Activated CD8-positive, alpha-beta memory T cell treated with anti-CD3 and anti-CD28 coated beads for 4 hours (primary cell): Measurements from ENCODE around the gene GABRB1.

Source experiments
- DNase-seq, 2 donors: peaks; one replicate each; pipeline ENCODE4 v3.0.0-alpha.2; 2020; ENCODE audit warnings: low read depth in 2 of 2

The GABRB1 gene

DNA sequence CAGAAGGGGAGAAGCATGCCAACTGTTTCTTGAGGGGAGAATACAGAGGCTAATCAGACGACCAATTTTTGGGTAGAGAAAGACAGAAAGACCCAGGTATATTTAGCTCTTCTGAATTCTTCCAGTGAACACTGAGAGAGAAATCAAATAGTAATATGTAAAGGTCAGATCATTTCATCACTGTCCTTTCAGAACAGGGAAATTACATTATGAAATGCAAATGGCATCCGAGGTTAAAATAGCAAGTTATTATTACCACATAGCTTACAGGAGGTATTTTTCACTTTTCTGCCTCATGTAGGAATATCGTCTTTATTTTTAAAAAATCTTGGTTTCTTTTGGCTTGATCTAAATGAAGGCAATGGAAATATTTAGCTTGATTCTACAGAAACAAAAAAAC, 18.0 kb downstream of the GABRB1 start:
- DNase-seq: no peak

DNA sequence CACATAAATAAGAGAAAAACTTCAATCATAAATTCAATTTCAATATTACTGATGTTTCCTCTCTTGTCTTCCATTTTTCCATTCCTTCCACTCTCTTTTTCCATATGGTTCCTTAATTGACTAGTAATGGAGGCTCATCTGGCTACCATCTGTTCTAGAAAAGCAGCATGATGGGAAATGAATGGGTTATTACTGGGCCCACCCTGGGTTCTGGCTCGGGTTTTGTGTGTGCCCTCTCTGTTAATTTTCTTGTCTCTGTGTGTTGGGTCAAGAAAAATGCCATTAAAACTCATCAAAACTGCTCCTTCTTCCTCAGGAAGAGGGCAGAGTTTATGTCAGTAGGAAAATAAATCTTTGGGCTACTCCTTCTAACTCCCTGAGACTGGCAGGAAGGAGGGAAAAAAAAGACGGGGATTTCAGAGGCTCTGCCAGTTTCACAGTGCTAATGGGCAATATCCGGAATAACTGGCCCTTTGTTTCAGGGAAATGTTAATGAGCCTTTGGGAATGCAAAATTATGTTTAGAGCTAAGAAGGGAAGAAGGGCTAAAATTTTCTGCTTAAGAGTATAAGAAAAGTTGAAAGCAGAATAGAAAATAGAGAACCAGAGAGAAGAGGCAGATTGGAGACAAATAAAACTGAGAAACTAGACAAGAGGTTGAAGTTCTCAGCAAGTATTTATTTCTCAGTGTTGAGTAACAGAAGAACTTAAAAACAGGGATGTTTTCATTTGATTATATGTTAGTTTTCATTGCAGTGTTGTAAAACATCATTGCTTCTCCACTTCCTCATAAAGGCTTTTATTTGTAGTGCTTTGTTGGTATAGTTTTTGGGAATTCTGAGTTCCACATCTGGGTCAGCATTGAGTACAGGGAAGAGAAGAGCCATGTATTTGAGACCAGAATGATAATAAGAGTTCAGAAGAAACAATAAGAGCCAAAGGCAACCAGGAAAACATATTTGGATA, 19.7 kb downstream of the GABRB1 start:
- no peak for DNase-seq

DNA sequence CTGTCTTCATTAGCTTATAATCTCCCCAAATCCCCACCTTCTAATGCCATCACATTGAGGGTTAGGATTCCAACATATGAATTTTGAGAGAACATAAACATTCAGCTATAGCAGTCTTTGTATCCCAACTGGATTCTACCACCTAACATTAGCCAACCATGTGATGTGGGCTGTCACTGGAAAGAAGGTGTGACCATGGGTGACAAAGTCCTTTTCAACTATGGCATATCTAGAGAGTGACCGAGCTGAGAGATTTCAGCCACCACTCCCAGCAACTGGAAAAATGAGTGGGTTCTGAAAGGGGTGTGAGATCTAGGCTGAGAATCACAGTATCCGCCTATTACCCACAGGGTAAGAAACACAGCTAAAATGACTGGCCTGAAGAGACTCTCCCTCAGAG, 22.1 kb downstream of the GABRB1 start:
- no peak for DNase-seq

DNA sequence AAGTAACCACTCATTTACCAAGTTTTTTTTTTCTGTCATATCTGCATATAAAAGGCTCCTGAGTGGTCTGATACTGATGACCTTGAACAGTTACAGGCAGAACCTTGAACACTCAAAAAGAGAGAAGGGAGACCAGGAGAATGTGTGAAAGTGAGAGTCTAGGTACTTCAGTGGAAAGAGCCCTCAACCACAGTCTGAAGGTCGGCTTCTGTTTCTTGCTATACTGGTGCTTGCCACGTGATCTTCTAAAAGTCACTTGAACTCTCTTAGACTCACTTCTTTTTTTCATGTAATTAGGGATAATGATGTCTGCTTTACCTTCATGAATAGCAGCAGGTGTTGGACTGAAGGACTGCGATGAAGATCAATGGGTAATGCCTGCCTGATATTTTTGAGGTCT, 22.8 kb downstream of the GABRB1 start:
- no peak for DNase-seq

DNA sequence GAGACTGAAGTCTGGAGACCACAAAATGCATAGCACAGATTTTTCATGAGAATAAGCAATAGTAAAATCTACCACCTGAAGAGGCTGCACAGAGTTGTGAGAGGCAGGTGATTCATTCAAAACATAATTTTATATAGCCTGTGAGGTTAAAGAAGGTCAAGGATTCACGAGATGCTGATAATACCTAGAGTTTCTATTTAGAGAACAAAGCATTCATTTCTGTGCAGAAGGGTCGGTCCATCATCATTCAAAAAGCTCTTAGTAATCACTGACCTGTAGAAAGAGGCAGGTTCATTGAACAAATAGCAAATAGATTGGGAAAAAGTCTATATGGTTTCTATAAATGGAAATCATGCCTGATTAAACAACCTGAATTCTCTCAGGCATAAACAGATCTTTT, 26.6 kb downstream of the GABRB1 start:
- no peak for DNase-seq

DNA sequence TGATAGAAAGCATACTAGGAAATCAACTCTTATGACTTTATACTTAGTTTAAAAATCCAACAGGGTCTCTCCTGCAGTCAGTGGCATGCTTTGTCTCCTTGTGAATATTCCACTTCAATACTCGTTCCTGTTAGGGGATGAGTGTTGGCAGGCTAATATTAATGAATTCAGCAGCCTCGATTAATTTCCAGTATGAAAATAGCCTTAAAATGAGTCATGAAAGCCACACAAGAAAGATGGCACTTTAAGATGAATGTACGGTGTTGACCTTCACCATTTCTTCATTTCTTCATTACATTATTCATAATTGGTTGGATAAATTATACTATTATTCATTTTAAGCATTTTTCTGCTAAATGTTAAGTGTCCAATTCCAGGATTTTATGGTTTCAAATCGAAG, 29.2 kb downstream of the GABRB1 start:
- DNase-seq: no peak

DNA sequence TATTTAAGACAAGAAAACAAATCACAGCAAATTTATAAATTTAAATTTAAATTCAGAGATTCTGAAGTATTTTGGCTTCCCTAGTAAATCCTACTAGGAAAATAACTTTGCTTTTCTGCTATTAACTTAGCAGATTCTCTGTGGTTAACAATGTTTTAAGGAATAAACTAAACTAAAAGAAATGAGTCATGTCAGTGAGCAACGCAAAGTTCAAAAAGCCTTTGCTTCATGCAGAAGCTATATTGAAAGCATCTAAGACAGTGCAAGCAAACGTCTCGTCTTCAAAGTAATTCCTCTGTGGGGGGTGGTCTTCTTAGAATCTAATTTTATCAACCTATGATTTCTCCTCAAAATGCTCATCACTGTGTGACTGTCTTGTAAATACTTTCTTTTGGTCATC, 30.1 kb downstream of the GABRB1 start:
- DNase-seq: no peak

DNA sequence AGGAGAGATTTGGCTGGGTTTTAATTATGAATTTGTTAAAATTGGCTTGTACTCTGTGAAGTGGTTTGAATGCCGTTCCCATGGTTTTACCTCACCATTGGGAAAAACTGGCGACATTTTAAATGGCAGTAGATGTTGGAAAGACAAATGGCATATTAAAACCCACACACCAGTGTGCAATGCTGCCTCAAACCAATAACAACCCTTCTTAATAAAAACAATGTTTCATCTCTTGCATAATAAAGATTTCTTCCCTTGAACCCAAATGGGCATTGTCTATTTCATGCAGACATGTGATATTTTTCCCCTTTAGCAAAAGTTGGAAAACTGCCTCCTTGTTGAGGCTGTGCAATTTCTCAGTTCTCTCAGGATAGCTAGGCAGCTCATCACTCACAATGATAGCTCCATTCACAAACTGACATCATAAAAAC, 33.7 kb downstream of the GABRB1 start:
- no peak for DNase-seq

DNA sequence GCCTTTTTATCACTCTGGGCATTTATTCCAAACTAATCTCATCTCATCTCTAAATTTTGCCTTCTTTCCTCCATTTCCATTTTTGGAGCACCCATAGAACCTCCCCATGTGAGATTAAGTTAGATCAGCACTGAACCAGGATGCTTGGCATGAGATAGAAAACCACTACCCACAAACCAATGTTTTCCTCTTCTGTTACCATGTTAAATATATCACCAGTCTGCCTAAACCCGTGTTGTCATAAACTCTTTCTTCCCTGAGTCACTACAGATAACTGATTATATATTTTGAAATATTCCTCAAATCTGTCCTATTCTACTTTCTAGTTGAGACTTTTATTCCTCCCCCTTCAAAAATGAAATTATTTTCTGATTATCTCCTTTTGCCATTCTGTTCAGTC, 37.6 kb downstream of the GABRB1 start:
- no peak for DNase-seq

DNA sequence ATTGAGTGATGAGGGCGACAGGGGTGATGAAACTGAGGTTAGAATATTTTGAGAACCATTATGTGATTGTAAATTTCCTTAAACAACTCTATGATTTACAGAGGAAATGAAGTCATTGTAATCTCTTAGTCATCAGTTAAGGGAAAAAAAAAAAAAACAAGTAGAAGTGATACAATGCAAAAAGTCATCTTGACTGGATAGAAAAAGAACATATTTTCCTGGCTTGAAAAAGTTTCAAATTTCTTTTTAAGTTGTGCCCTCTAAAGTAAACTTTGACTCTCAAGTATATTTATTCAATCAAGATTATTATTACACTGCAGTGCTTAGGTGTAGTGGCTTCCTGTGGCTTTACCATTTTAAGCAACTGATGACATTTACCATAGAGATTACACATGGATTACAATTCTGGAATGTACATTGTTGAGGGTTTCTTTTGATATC, 40.6 kb downstream of the GABRB1 start:
- DNase-seq: no peak

DNA sequence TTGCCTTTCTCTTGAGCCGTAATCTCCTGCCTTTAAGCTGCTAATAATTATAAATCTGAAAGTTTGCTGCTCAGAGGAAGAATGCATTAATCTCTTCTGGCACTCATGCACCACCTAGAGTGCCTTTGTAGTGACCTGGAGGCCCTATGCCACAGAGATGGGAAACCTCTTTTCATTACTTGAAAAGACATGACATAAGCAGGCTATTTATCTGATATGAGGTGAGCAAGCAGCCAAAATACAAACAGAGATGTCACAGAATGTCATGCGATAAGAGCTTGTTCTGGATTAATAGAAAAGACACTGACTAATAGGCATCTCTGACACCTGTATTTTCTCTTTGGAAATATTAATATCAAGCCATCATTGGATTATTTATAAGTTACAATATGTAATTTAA, 42.3 kb downstream of the GABRB1 start:
- no peak for DNase-seq

DNA sequence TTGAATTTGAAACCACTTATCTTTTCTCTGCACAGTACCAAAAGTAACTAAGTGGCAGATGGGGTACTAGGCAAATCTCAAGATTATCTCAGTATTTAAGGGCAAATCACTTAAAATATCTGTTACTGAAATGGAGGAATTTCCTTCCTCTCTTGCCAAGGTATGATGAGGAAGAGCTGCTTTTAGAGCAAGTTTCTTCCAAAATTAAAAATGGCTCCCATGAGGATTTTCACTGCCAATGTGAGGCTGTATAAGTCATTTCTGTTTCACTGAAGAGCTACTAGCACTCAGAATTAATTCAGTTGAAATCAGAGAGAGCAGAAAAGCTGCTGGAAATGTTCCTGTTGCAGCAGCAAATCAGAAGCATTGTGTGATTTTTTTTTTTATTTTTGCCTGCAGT, 43.4 kb downstream of the GABRB1 start:
- DNase-seq: no peak

DNA sequence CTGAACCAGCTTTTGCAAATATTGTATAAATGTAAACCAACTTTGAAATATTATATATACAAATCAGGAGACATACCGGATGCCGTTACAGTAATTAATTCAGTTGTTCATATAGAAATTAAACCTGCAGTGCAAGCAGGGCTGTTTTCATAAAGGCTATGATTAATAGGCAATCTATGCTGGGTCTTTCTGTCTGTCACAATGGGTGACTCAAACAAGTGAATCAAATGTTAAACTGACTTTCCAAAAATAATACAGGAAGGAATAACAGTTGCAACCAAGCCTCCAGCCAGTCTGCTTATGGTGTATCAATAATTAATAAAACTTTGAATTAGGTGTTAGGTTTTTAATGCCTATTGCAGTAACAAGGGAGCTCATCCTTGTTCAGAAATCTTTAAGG, 43.9 kb downstream of the GABRB1 start:
- DNase-seq: no peak

DNA sequence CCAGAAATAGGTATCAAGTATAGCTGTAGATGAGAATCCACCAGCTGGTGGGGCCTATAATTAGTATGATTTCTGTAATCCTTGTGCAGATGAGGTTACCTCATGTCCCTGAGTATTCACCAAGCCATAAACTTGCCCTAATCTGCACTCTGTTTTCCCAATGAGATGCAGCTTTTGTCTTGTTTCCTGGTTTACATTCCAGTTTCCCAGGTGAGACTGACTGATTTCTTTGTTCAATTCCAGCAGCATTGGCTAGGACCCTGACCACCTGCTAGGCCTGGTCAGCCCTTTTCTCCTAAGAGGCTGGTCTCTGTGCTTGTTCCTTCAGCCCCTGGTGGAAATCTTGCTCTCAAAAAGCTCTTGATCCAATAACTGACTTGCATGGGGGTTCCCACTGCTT, 44.6 kb downstream of the GABRB1 start:
- DNase-seq: no peak

DNA sequence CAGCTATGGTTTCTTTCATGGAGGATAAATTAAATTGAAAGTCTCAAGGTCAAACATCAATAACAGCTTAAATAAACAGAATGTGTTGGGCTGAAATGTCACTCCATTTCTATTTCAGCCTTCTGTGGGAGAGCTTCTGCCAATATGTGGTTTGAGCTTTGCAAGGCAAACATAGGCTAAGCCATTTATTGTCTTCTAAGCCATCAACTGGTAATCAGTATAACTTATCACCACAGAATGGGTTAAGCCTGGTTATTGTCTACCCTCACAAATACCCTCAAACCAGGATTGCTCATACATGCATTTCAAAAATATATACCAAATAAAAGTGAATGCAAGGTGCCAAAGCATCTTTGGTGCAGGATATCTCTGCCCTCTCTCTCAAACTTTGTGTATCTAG, 52.7 kb downstream of the GABRB1 start:
- no peak for DNase-seq

DNA sequence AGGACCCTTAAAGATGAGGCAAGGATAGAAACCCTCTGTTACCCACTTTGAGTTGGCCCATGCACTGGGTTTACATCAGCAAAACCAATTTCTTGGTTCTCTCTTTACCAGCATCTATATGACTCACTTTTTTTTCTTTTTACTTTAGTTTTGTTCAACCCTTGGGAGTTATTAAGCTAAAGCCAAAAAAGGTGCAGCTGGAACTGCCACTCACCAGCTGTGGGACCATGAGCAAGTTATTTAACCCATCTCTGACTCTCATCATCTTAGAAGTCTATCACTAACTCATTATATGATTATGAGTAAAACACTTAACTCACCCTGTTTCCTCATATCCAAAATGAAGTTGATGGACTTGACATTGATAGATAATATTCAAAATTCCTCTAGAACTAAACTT, 53.4 kb downstream of the GABRB1 start:
- no peak for DNase-seq

DNA sequence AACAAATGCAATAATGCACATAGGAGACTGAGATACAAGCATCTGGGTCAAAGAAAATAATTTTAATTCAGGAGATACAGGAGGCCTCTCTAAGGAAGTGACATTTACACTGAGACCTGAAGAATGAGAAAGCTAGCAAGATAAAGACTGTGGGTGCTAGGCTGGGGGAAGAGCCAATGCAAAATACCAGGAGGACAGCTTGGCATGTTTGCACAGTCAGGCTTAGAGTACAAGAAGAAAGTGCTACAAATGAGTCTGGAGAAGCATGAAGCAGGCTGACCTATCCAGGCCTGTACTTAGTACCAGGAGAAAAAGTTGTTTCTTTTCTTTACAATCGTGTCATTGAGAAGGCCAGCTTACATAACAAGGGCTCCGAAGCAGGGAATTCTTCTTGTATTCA, 56.9 kb downstream of the GABRB1 start:
- no peak for DNase-seq

DNA sequence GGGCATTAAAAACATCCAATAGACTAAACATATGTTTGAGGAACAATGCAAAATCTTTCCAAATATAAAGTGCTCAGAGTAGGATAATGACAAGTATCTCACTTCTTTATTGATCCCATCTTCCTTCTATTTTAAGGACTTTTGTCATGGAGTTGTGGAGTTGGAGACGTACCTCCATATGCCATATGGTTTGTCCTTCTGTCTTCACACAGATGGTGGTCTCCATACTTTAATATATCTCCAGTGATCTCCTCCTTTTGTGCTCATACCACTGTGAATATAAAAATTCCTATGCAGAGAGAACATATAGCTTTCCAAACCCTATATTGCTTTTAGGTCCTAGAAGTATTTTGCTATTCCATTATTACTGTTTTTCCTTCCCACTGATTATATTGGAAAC, 64.5 kb downstream of the GABRB1 start:
- DNase-seq: no peak

DNA sequence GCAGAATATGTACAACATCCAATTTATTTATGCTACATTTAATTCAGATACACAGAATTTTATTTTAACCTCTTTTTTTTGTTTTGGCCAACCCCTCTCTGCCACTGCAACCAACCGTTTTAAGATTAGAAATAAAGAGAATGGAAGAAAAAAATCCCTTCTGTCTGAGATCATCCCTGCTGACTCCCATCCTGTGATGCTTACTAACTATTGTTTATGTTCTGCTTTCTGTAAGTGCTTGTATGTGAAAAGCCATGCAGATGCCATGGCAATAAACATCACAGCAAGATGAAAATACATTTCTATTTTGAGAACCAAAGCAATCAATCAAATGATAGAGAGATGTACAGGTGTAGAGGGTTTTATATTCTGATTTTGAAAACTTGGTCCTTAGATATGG, 70.1 kb downstream of the GABRB1 start:
- DNase-seq: no peak

DNA sequence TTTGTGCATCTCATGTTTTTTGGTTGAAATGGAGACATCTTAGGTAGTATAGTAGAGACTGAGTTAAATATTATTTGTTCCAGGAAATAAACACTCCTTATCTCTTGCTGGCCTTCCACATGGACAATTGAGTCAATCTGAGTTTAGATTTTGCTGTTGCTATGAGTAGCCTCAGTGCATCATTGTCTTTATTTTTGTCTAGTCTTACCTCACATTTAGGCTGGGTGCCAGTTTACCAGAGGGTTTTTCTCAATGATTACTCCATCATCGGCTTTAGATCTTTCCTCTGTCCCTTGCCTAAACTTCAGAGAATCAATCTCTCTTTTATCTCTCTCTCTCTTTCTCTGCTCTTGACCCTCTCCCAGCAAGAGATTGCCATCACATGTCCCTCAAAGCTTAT, 73.6 kb downstream of the GABRB1 start:
- no peak for DNase-seq

DNA sequence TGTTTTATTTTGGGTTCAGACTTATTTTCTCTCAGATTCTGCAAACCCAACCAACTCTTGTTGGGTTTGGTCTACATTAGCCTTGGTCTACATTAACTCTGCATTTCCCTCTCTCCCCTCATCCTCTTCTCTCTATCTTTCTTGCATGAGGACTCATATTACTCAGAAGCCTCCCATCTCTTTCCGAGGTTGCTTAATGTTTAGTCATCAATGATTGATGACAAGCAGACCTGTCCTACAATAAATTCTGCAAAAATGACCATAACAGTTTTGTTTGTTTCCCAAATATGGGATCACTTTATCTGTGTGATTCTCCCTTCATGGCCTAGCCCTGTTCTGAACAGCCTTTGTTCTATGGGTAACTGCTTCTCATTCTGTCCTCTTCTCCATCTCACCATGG, 75.2 kb downstream of the GABRB1 start:
- no peak for DNase-seq

DNA sequence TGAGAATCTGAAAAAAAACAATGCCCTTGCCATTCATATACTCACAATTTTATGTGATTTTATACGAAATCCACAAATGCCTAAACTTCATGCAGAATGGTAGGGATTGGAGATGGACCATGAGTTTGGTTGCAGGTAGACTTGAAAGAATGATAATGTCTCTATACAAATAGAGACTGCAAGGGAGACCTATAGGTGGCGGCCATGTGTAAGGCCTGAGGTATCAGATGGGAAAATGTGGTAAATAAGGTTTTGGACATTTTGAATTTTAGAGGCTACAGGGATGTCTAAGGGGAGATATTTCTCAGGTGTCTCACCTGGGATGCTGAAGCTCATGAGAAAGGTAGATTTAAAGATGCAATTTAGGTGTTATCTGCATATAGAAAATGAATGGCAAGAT, 78.0 kb downstream of the GABRB1 start:
- DNase-seq: no peak

DNA sequence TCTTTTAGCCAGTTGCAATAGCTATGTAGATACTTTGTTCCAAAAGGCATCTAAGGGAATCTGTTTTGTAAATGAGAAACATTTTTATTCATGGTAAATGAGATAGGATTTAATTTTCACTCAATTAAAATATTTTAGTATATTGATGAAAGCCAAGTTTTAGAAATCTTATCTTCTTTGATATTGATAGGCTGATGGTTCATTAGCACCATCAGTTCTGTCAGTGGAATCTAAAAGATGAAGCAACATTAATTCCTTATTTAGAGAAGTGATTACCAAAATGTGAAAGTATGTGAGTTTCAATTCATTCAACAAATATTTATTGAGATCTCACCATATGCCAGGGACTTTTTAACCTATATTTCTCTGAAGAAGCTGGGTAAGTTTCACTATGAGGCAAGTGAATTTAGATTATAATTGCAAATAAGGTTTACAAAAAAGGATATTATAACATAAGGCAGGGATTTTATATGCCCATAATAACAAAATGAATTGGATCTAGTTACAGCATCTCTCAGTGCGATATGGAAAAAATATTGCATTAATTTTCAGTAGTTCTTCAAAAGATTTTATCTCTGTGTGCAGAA, 79.3 kb downstream of the GABRB1 start:
- no peak for DNase-seq
